Lower leg skin (tissue), 3 donors: Measurements from ENCODE around the gene KRT84.

Source experiments
- CTCF ChIP-seq, 3 donors: fragments of 450-650 bp; IDR thresholded peaks; one replicate each; pipeline ENCODE4 v1.5.1; 2016; ENCODE audit warnings: antibody characterized with exemption in 3 of 3, mild to moderate bottlenecking in 3 of 3, moderate library complexity in 2 of 3
- POLR2A ChIP-seq, 2 donors: fragments of 450-650 bp; IDR thresholded peaks; one replicate each; pipeline ENCODE4 v1.6.1; 2016 to 2017; ENCODE audit warnings: antibody characterized with exemption in 2 of 2, mild to moderate bottlenecking in 1 of 2, moderate library complexity in 1 of 2

DNA sequence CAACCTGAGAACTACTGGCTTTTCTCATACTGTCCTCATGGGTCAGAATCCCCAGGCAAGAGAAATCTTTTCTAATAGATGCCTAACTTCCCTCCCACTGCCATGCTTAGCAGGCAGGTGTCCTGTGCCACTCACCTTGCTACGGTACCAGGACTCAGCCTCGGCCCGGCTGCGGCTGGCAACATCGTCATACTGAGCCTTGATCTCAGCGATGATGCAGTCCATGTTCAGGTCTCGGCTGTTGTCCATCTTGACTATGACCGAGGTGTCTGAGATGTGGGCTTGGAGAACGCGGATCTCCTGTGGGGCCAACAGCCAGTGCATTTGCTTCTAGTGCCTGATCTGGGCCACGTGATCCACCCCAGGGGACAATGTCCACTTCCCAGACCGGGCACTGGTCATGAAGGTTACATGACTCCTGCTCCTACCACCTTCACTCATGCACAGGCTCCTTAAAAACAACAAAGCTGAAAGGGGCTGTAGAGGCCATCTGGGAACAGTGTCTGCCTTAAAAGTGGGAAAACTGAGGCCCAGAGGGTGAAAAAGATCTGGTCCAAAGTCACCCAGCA is 22.3 kb downstream of the KRT84 start:
- TF ChIP-seq CTCF (IDR thresholded peaks at IDR 0.05) (no peak), POLR2A (IDR thresholded peaks at IDR 0.05) (no peak)
